DOHH2 (cell line): ENCODE results near the gene ZNF668.

Experiments used
- CTCF ChIP-seq: fragments of 200-600 bp; sonication (generic); IDR thresholded peaks from one replicate; pipeline ENCODE4 v1.5.1; 2014; ENCODE audit warnings: antibody characterized with exemption, mild to moderate bottlenecking, low read depth, low read length; ENCODE audit not compliant: poor library complexity, severe bottlenecking
- EZH2phosphoT487 ChIP-seq: fragments of 200-600 bp; sonication (generic); IDR thresholded peaks from 2 replicates; pipeline ENCODE4 v1.6.1; 2017; ENCODE audit warnings: borderline replicate concordance, mild to moderate bottlenecking, antibody characterized with exemption, low read length, moderate library complexity, mixed read lengths

GRCh38 chr16:31043352-31043751, 30.7 kb downstream of the ZNF668 start:
- TF ChIP-seq CTCF (no peak), EZH2phosphoT487 (no peak)
